Sigmoid colon (tissue), 7 donors: ENCODE measurements around the gene ACAA1. TPM values are rescaled to one million over a fixed set of nuclear protein-coding genes. Genes with fewer than 3 reads are reported as not detected.

Experiments
- DNase-seq: peaks from one replicate; pipeline ENCODE4 v3.0.0-alpha.2; 2019
- H3K27ac ChIP-seq, 4 donors: fragments of 200-600 bp; sonication (generic); one replicate each; pipeline ENCODE4 v1.5.1; 2016 to 2019; ENCODE audit warnings: mild to moderate bottlenecking in 1 of 4
- H3K27me3 ChIP-seq, 3 donors: fragments of 200-600 bp; sonication (generic); one replicate each; pipeline ENCODE4 v1.5.1; 2019; ENCODE audit warnings: mild to moderate bottlenecking in 1 of 3
- H3K36me3 ChIP-seq, 4 donors: fragments of 200-600 bp; sonication (generic); one replicate each; pipeline ENCODE4 v1.5.1; 2016 to 2019
- H3K4me1 ChIP-seq, 4 donors: fragments of 200-600 bp; sonication (generic); one replicate each; pipeline ENCODE4 v1.5.1; 2017 to 2019
- H3K4me3 ChIP-seq, 4 donors: fragments of 200-600 bp; sonication (generic); one replicate each; pipeline ENCODE4 v1.5.1; 2017 to 2019; ENCODE audit warnings: mild to moderate bottlenecking in 2 of 4, moderate library complexity in 1 of 4
- H3K9me3 ChIP-seq, 4 donors: fragments of 200-600 bp in 3 of 4; sonication (generic) in 3 of 4; one replicate each; pipeline versions ENCODE4 v1.5.1 to v1.6.1; 2013 to 2019
- CTCF ChIP-seq, 4 experiments: fragments of 450-650 bp in 3 of 4; fragments of 200-600 bp in 1 of 4; IDR thresholded peaks; one replicate each; pipeline ENCODE4 v1.5.1; 2016 to 2019; ENCODE audit warnings: antibody characterized with exemption in 4 of 4, mild to moderate bottlenecking in 3 of 4, moderate library complexity in 2 of 4
- EP300 ChIP-seq, 4 donors: sonication (generic); formaldehyde crosslinking; IDR thresholded peaks; one replicate each; pipeline ENCODE4 v1.6.1; 2017; ENCODE audit warnings: antibody characterized with exemption in 4 of 4
- POLR2A ChIP-seq, 2 donors: fragments of 450-650 bp; IDR thresholded peaks; one replicate each; pipeline ENCODE4 v1.6.1; 2016; ENCODE audit warnings: antibody characterized with exemption in 2 of 2, mild to moderate bottlenecking in 2 of 2, moderate library complexity in 2 of 2
- POLR2AphosphoS5 ChIP-seq, 4 donors: sonication (generic); formaldehyde crosslinking; IDR thresholded peaks; one replicate each; pipeline ENCODE4 v1.6.1; 2017; ENCODE audit warnings: antibody characterized with exemption in 4 of 4
- WGBS, 2 donors: extraction: QIAGEN DNeasy Blood & Tissue Kit; methylation state at CpG; one replicate each; pipeline ENCODE4 v1.1.7; 2013; 5-methylcytosine and 5-hydroxymethylcytosine counted together
- intact Hi-C: fragments of 100-400 bp; cut with DNase I; formaldehyde crosslinking; loops from one replicate; pipeline ENCODE4 v1.15.1; 2023
- polyA plus RNA-seq, 3 donors: library from polyadenylated mRNA; stranded (reverse); fragments of 200-250 nt; gene quantifications; one replicate each; pipeline ENCODE4 v1.2.3, GENCODE V29; 2013
- total RNA-seq, 4 donors: library from RNA; depleted of rRNA; stranded (reverse); fragments of >200 nt; gene quantifications; one replicate each; pipeline ENCODE4 v1.1.0, GENCODE V29; 2016
- donor health status: healthy with polysubstance abuse.
- donor health status: Bipolar disorder and iron deficiency.
- donor health status: healthy.

The ACAA1 gene
- total and polyA plus RNA-seq, 7 donors: 42.6 to 258 (median 53.2) TPM

- intact Hi-C loops: loop anchor here (10.0 kb wide), 1 partner anchor 117 kb away; no protein-coding TSS in a partner anchor
- H3K9me3 ChIP-seq: no peaks in the 10 kb centered on the region
- 96 to 99% methylated on average over 4 of the region's 4 CpGs for WGBS, 2 donors
- no peak overlapping the region for H3K4me3 ChIP-seq
- no peaks in the 10 kb centered on the region for H3K27me3 ChIP-seq
- H3K4me1 ChIP-seq: peaks cover 0 to 5% (median 0%) of the 10 kb centered on the region in 4 donors
- H3K36me3 ChIP-seq: peaks cover 43 to 100% (median 75%) of the 10 kb centered on the region in 4 donors
- no peak overlapping the region for H3K27ac ChIP-seq
- DNase-seq: peak; percentile 26
- TF ChIP-seq CTCF (IDR thresholded peaks at IDR 0.05) (no peak), EP300 (IDR thresholded peaks at IDR 0.05) (no peak), POLR2A (IDR thresholded peaks at IDR 0.05) (no peak), POLR2AphosphoS5 (IDR thresholded peaks at IDR 0.05) (no peak)
These were observed 9.2 kb downstream of the ACAA1 start for GRCh38 chr3:38127611-38128302.

- Histone ChIP-seq H3K4me3 (no peak overlapping the region), H3K4me1 (peaks cover 0 to 3% (median 1%) of the 10 kb centered on the region in 4 donors), H3K36me3 (peaks cover 51 to 100% (median 75%) of the 10 kb centered on the region in 4 donors), H3K9me3 (no peaks in the 10 kb centered on the region), H3K27me3 (no peaks in the 10 kb centered on the region), H3K27ac (no peak overlapping the region)
- intact Hi-C loops: loop anchor here (10.0 kb wide), 1 partner anchor 118 kb away; no protein-coding TSS in a partner anchor
- DNase-seq: peak; percentile 50
- WGBS, 2 donors: 96% methylated on average over 6 of the region's 6 CpGs
- TF ChIP-seq POLR2A (IDR thresholded peaks at IDR 0.05) (no peak), CTCF (IDR thresholded peaks at IDR 0.05) (no peak), POLR2AphosphoS5 (IDR thresholded peaks at IDR 0.05) (no peak), EP300 (IDR thresholded peaks at IDR 0.05) (no peak)
These were observed 10.6 kb downstream of the ACAA1 start for GRCh38 chr3:38126121-38126892.

GRCh38 chr3:38125305-38126120 lies 11.4 kb downstream of the ACAA1 start:
- 91 to 95% methylated on average over 11 of the region's 11 CpGs for WGBS, 2 donors
- H3K4me1 ChIP-seq: peaks cover 0 to 7% (median 3%) of the 10 kb centered on the region in 4 donors
- no peak for TF ChIP-seq EP300 (IDR thresholded peaks at IDR 0.05)
- TF ChIP-seq POLR2A (IDR thresholded peaks at IDR 0.05): no peak
- TF ChIP-seq POLR2AphosphoS5 (IDR thresholded peaks at IDR 0.05): no peak
- no peak for TF ChIP-seq CTCF (IDR thresholded peaks at IDR 0.05)
- no peak overlapping the region for H3K4me3 ChIP-seq
- H3K27ac ChIP-seq: no peak overlapping the region
- H3K27me3 ChIP-seq: no peaks in the 10 kb centered on the region
- H3K9me3 ChIP-seq: no peaks in the 10 kb centered on the region
- peaks cover 44 to 100% (median 67%) of the 10 kb centered on the region in 4 donors for H3K36me3 ChIP-seq
- DNase-seq: peak; percentile 57
- intact Hi-C loops: loop anchor here (10.0 kb wide), 1 partner anchor 119 kb away; no protein-coding TSS in a partner anchor

GRCh38 chr3:38124324-38125122 lies 12.4 kb downstream of the ACAA1 start:
- no peak overlapping the region for H3K4me3 ChIP-seq
- TF ChIP-seq POLR2AphosphoS5 (IDR thresholded peaks at IDR 0.05) (no peak), POLR2A (IDR thresholded peaks at IDR 0.05) (no peak), CTCF (IDR thresholded peaks at IDR 0.05) (no peak), EP300 (IDR thresholded peaks at IDR 0.05) (no peak)
- WGBS, 2 donors: 42 to 76% methylated on average over 7 of the region's 7 CpGs
- no peak for DNase-seq
- no peaks in the 10 kb centered on the region for H3K9me3 ChIP-seq
- H3K4me1 ChIP-seq: peaks cover 0 to 7% (median 3%) of the 10 kb centered on the region in 4 donors
- intact Hi-C loops: loop anchor here (10.0 kb wide), 1 partner anchor 120 kb away; no protein-coding TSS in a partner anchor
- no peaks in the 10 kb centered on the region for H3K27me3 ChIP-seq
- H3K27ac ChIP-seq: no peak overlapping the region
- peaks cover 43 to 100% (median 62%) of the 10 kb centered on the region in 4 donors for H3K36me3 ChIP-seq
